Caco-2 (cell line): ENCODE measurements around the gene C8G. TPM values are rescaled to one million over a fixed set of nuclear protein-coding genes. Genes with fewer than 3 reads are reported as not detected.

Experiments
- BruUV-seq: library from RNA; stranded (reverse); fragments of 400-500 nt; replicated peaks from 2 replicates; lab custom pipeline; 2021; lab: Mats Ljungman, UMichigan
- CTCF ChIA-PET: fragments of 300-600 bp; sonication (Branson Sonifier 250); formaldehyde crosslinking; loops from one replicate; lab custom pipeline; 2022; ENCODE audit warnings: antibody characterized with exemption; lab: Charles Lee
- POLR2A ChIA-PET: fragments of 300-600 bp; sonication (Branson Sonifier 250); formaldehyde crosslinking; loops from one replicate; lab custom pipeline; 2022; ENCODE audit warnings: antibody characterized with exemption; lab: Charles Lee
- DNase-seq, 2 experiments: peaks; one replicate each; pipeline versions ENCODE4 v3.0.0 to v3.0.0-alpha.2; 2020 to 2022
- H3K27me3 ChIP-seq: replicated peaks from 2 replicates; pipeline ENCODE4 v1.6.0; 2011; ENCODE audit warnings: low read length; ENCODE audit not compliant: control insufficient read depth, insufficient read depth
- H3K36me3 ChIP-seq: 2 replicates; pipeline ENCODE4 v1.5.1; 2011; ENCODE audit warnings: low read length; ENCODE audit not compliant: control insufficient read depth, insufficient read depth
- H3K4me1 ChIP-seq: fragments of 250-450 bp; sonication (Bioruptor Pico); 2 replicates; pipeline ENCODE4 v1.5.1; 2020; ENCODE audit warnings: mild to moderate bottlenecking
- H3K4me3 ChIP-seq: 2 replicates; pipeline ENCODE4 v1.5.1; 2011; ENCODE audit warnings: low read depth, mild to moderate bottlenecking, control low read depth, low read length
- H3K9me3 ChIP-seq: fragments of 250-450 bp; sonication (Bioruptor Pico); 2 replicates; pipeline ENCODE4 v1.5.1; 2020; ENCODE audit warnings: mild to moderate bottlenecking, moderate library complexity
- H3K27ac Mint-ChIP-seq: one replicate; pipeline ENCODE4 v1.8.0; 2022; ENCODE audit warnings: mixed read lengths; ENCODE audit not compliant: unreplicated experiment
- H3K27me3 Mint-ChIP-seq: one replicate; pipeline ENCODE4 v1.8.0; 2022; ENCODE audit warnings: mixed read lengths; ENCODE audit not compliant: insufficient read depth, unreplicated experiment
- H3K36me3 Mint-ChIP-seq: one replicate; pipeline ENCODE4 v1.8.0; 2022; ENCODE audit warnings: mild to moderate bottlenecking, mixed read lengths; ENCODE audit not compliant: insufficient read depth, unreplicated experiment
- H3K4me1 Mint-ChIP-seq: one replicate; pipeline ENCODE4 v1.8.0; 2022; ENCODE audit warnings: low read depth, mixed read lengths; ENCODE audit not compliant: unreplicated experiment
- H3K4me3 Mint-ChIP-seq: one replicate; pipeline ENCODE4 v1.8.0; 2022; ENCODE audit warnings: mild to moderate bottlenecking, moderate library complexity, mixed read lengths; ENCODE audit not compliant: unreplicated experiment
- H3K9me3 Mint-ChIP-seq: one replicate; pipeline ENCODE4 v1.8.0; 2022; ENCODE audit warnings: mixed read lengths; ENCODE audit not compliant: unreplicated experiment
- intact Hi-C: fragments of 100-400 bp; cut with micrococcal nuclease; formaldehyde crosslinking; loops from one replicate; pipeline ENCODE4 v1.10.0; 2022; ENCODE audit not compliant: unreplicated experiment
- total RNA-seq: library from RNA; stranded (reverse); gene quantifications from 2 replicates; pipeline ENCODE4 v1.2.3, GENCODE V29; 2022
- TF ChIP-seq, protein P1 (sequence below), 2 experiments: fragments of 200-600 bp in 1 of 2; IDR thresholded peaks; 1 replicate in 1 of 2; 2 replicates in 1 of 2; pipeline versions ENCODE4 v1.5.1 to v1.8.0; 2011 to 2022; ENCODE audit warnings: antibody characterized with exemption in 1 of 2, control low read depth in 1 of 2, inconsistent platforms in 1 of 2, low read depth in 1 of 2, low read length in 1 of 2, mild to moderate bottlenecking in 1 of 2, moderate library complexity in 1 of 2; ENCODE audit not compliant: insufficient read depth in 1 of 2, severe bottlenecking in 1 of 2, unreplicated experiment in 1 of 2

C8G gene
- total RNA-seq, 1 experiment from 2014 or later: 0.77 TPM

DNA sequence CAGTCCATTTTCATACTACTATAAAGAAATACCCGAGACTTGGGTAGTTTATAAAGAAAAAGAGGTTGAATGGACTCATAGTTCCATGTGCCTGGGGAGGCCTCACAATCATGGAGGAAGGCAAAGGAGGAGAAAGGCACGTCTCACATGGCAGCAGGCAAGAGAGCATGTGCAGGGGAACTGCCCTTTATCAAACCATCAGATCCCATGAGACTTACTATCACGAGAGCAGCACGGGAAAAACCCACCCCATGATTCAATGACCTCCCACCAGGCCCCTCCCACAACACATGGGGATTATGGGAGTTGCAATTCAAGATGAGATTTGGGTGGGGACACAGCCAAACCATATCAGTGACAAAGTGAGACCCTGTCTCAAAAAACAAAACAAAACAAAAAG lies 38.8 kb upstream of the C8G start:
- Histone ChIP-seq H3K9me3 (no peaks in the 10 kb centered on the region), H3K36me3 (peaks cover 1% of the 10 kb centered on the region; the same call in 1 of the 2 replicates), H3K27me3 (no peaks in the 10 kb centered on the region), H3K4me1 (peaks cover 11% of the 10 kb centered on the region), H3K4me3 (no peak overlapping the region)
- Mint-ChIP-seq H3K27me3 (no peaks in the 10 kb centered on the region), H3K36me3 (peaks cover 85% of the 10 kb centered on the region), H3K4me3 (no peak overlapping the region), H3K4me1 (peaks cover 8% of the 10 kb centered on the region), H3K27ac (peak overlapping the region; percentile 34), H3K9me3 (no peaks in the 10 kb centered on the region)
- TF ChIP-seq, protein P1, sequence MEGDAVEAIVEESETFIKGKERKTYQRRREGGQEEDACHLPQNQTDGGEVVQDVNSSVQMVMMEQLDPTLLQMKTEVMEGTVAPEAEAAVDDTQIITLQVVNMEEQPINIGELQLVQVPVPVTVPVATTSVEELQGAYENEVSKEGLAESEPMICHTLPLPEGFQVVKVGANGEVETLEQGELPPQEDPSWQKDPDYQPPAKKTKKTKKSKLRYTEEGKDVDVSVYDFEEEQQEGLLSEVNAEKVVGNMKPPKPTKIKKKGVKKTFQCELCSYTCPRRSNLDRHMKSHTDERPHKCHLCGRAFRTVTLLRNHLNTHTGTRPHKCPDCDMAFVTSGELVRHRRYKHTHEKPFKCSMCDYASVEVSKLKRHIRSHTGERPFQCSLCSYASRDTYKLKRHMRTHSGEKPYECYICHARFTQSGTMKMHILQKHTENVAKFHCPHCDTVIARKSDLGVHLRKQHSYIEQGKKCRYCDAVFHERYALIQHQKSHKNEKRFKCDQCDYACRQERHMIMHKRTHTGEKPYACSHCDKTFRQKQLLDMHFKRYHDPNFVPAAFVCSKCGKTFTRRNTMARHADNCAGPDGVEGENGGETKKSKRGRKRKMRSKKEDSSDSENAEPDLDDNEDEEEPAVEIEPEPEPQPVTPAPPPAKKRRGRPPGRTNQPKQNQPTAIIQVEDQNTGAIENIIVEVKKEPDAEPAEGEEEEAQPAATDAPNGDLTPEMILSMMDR (IDR thresholded peaks at IDR 0.05; ENCODE audit: insufficient read depth in 1 of 2, low read depth in 1 of 2, low read length in 1 of 2, severe bottlenecking in 1 of 2, unreplicated experiment in 1 of 2): no peak
- ChIA-PET CTCF (no interaction called here), POLR2A (no interaction called here)
- BruUV-seq: no TSS peak
- intact Hi-C loops: no loop called here
- DNase-seq: no peak

DNA sequence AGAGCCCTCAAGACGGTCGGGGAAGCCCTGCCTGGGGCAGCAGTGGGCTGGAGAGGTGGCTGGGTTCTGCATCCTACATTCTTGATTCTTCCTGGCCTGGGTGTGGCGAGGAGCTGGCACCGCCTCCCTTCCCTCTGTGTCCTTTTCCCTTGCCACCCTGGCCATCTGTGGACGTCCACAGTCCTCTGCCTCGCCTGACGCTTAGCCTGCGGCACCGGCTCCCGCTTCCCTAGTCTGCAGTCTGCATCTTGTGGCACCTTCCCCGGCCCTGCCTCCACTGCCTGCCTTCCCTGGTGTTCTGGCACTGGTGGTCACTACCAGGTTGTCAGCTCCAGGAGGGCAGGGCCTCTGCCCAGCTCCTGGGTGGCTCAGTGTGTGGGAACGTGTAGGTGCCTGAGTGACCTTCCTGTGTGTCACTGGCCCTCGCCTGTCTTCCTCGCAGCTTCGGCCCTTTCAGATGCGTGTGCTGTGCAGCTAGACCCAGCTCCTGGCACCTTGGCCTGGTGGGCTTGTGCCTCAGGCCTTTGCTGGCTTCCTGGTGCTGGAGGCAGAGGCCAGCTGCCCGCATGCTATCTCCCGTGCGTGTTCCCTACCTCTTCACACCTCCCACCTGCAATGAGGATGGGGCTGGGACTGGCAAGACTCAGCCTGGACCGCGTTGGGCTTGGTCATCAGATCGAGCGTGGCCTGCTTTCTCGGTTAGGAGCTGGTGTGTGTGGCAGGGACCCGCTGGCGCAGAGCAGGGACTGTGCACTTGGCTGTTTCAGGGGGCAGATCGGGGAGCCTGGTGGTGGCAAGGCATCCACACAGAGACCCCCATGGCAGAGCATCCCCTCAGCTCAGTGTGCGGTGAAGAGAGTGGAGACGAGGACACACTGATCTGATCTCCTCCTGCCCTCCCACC lies 37.8 kb upstream of the C8G start:
- no peaks in the 10 kb centered on the region for H3K9me3 ChIP-seq
- peaks cover 1% of the 10 kb centered on the region; the same call in 1 of the 2 replicates for H3K4me1 ChIP-seq
- Mint-ChIP-seq H3K9me3 (no peaks in the 10 kb centered on the region), H3K36me3 (peaks cover 83% of the 10 kb centered on the region), H3K4me1 (no peaks in the 10 kb centered on the region), H3K4me3 (no peak overlapping the region), H3K27me3 (no peaks in the 10 kb centered on the region), H3K27ac (peak overlapping the region; percentile 34)
- no peak overlapping the region for H3K4me3 ChIP-seq
- TF ChIP-seq, protein P1 (IDR thresholded peaks at IDR 0.05; ENCODE audit: insufficient read depth in 1 of 2, low read depth in 1 of 2, low read length in 1 of 2, severe bottlenecking in 1 of 2, unreplicated experiment in 1 of 2): no peak
- ChIA-PET CTCF (interaction anchor here (0.6 to 0.8 kb wide), 2 partner anchors 33 to 65 kb away, joined by 3 to 4 read pairs; partner anchors contain the start of gene AJM1), POLR2A (interaction anchor here (0.6 kb wide), 1 partner anchor 10 kb away, joined by 3 read pairs; no protein-coding TSS in a partner anchor)
- peaks cover 1% of the 10 kb centered on the region; the same call in 1 of the 2 replicates for H3K36me3 ChIP-seq
- no peaks in the 10 kb centered on the region for H3K27me3 ChIP-seq
- no peak for DNase-seq
- intact Hi-C loops: no loop called here
- BruUV-seq: no TSS peak

DNA sequence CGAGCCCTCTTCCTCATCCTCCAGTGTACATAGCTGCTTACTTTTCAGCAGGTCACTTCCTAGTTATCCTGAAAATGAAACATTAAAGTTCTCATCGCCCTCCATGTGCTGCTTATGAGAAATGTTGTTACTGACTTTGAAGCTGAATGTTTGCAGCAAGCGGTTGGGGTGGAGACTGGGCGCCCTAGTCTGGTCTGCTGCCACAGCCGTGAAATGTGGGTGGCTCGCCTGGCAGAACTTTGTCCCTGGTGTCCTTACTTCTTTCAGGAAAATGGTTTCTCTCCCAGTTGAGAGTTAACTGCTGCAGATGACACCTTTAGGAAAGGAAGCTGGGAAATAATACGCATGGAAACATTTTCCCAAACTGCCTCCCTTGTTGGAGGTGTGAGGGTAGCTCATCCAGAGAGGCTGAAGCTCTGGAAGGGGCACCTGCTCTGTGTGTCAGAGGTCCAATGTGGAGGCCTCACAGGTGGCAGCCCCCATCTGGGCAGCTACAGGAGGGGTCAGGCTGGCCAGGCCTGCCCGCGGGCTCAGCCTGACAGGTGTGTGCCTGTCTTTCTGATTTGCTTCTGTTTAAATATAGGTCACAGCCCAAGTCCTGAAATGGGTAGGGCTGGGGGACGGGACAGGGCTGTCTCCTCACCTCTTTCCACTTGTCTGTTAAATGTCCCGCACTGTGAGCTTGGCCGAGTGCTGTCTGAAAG lies 34.7 kb upstream of the C8G start:
- no peaks in the 10 kb centered on the region for H3K27me3 ChIP-seq
- Mint-ChIP-seq H3K9me3 (no peaks in the 10 kb centered on the region), H3K27me3 (no peaks in the 10 kb centered on the region), H3K27ac (no peak overlapping the region), H3K4me1 (no peaks in the 10 kb centered on the region), H3K36me3 (peaks cover 83% of the 10 kb centered on the region), H3K4me3 (no peak overlapping the region)
- ChIA-PET CTCF (no interaction called here), POLR2A (no interaction called here)
- no TSS peak for BruUV-seq
- H3K4me1 ChIP-seq: no peaks in the 10 kb centered on the region
- DNase-seq: no peak
- H3K4me3 ChIP-seq: no peak overlapping the region
- TF ChIP-seq, protein P1 (IDR thresholded peaks at IDR 0.05; ENCODE audit: insufficient read depth in 1 of 2, low read depth in 1 of 2, low read length in 1 of 2, severe bottlenecking in 1 of 2, unreplicated experiment in 1 of 2): no peak
- intact Hi-C loops: no loop called here
- H3K9me3 ChIP-seq: no peaks in the 10 kb centered on the region
- peaks cover 1% of the 10 kb centered on the region; the same call in 1 of the 2 replicates for H3K36me3 ChIP-seq
